Measurements from ENCODE around the gene STK26.
"Not testable (repeated sequence)": the region's sequence is repeated elsewhere in the genome, so short reads cannot be mapped to it uniquely, and the experiment has no call there.

Gene STK26

GRCh38 chrX:132037479-132037993 lies 14.4 kb downstream of the STK26 start:
- no peak overlapping the region for H3K4me3 ChIP-seq (ENCODE audit: extremely low read depth, insufficient read depth, low read length, poor library complexity, severe bottlenecking)
- 56% methylated on average over 2 of the region's 5 CpGs; no CpG with 5 or more reads in 1 of the 2 experiments for WGBS, 2 experiments (ENCODE audit: insufficient coverage in 2 of 2)
- peaks cover 6% of the 10 kb centered on the region for H3K4me1 ChIP-seq (ENCODE audit: control insufficient read depth, insufficient read depth, low read length, poor library complexity, severe bottlenecking)
- H3K9me3 ChIP-seq (ENCODE audit: control insufficient read depth, low read length), result no peaks in the 10 kb centered on the region
- peak overlapping the region; percentile 41 for H3K27ac ChIP-seq (ENCODE audit: low read depth, low read length, severe bottlenecking)
- no peaks in the 10 kb centered on the region for H3K36me3 ChIP-seq (ENCODE audit: control insufficient read depth, insufficient read depth, low read length)

GRCh38 chrX:132040066-132040465 lies 17.0 kb downstream of the STK26 start:
- Histone ChIP-seq H3K9me3 (ENCODE audit: control insufficient read depth, low read length) (no peaks in the 10 kb centered on the region), H3K4me1 (ENCODE audit: control insufficient read depth, insufficient read depth, low read length, poor library complexity, severe bottlenecking) (peaks cover 11% of the 10 kb centered on the region)
- no CpG with 5 or more reads among the region's 2 CpGs for WGBS, 2 experiments (ENCODE audit: insufficient coverage in 2 of 2)

GRCh38 chrX:132041015-132041414 lies 17.9 kb downstream of the STK26 start:
- no peaks in the 10 kb centered on the region for H3K36me3 ChIP-seq (ENCODE audit: control insufficient read depth, insufficient read depth, low read length)

More at GRCh38 chrX:132040066-132040465, 17.0 kb downstream of the STK26 start:
- Histone ChIP-seq H3K4me3 (ENCODE audit: extremely low read depth, insufficient read depth, low read length, poor library complexity, severe bottlenecking) (no peak overlapping the region), H3K36me3 (ENCODE audit: control insufficient read depth, insufficient read depth, low read length) (no peaks in the 10 kb centered on the region), H3K27ac (ENCODE audit: low read depth, low read length, severe bottlenecking) (no peak overlapping the region)

GRCh38 chrX:132043977-132044376 lies 20.9 kb downstream of the STK26 start:
- no CpG with 5 or more reads among the region's 2 CpGs for WGBS, 2 experiments (ENCODE audit: insufficient coverage in 2 of 2)
- no peaks in the 10 kb centered on the region for H3K36me3 ChIP-seq (ENCODE audit: control insufficient read depth, insufficient read depth, low read length)
- no peak overlapping the region for H3K27ac ChIP-seq (ENCODE audit: low read depth, low read length, severe bottlenecking)
- no peaks in the 10 kb centered on the region for H3K9me3 ChIP-seq (ENCODE audit: control insufficient read depth, low read length)
- H3K4me1 ChIP-seq (ENCODE audit: control insufficient read depth, insufficient read depth, low read length, poor library complexity, severe bottlenecking), result peaks cover 14% of the 10 kb centered on the region
- no peak overlapping the region for H3K4me3 ChIP-seq (ENCODE audit: extremely low read depth, insufficient read depth, low read length, poor library complexity, severe bottlenecking)

More at GRCh38 chrX:132041015-132041414, 17.9 kb downstream of the STK26 start:
- Histone ChIP-seq H3K9me3 (ENCODE audit: control insufficient read depth, low read length) (no peaks in the 10 kb centered on the region), H3K27ac (ENCODE audit: low read depth, low read length, severe bottlenecking) (peak overlapping the region; percentile 60), H3K4me3 (ENCODE audit: extremely low read depth, insufficient read depth, low read length, poor library complexity, severe bottlenecking) (no peak overlapping the region), H3K4me1 (ENCODE audit: control insufficient read depth, insufficient read depth, low read length, poor library complexity, severe bottlenecking) (peaks cover 14% of the 10 kb centered on the region)
- WGBS, 2 experiments (ENCODE audit: insufficient coverage in 2 of 2), result 57% methylated on average over 1 of the region's 4 CpGs; no CpG with 5 or more reads in 1 of the 2 experiments

- Histone ChIP-seq H3K27ac (ENCODE audit: low read depth, low read length, severe bottlenecking) (peak overlapping the region; percentile 87), H3K4me1 (ENCODE audit: control insufficient read depth, insufficient read depth, low read length, poor library complexity, severe bottlenecking) (peaks cover 13% of the 10 kb centered on the region), H3K9me3 (ENCODE audit: control insufficient read depth, low read length) (no peaks in the 10 kb centered on the region), H3K4me3 (ENCODE audit: extremely low read depth, insufficient read depth, low read length, poor library complexity, severe bottlenecking) (no peak overlapping the region), H3K36me3 (ENCODE audit: control insufficient read depth, insufficient read depth, low read length) (no peaks in the 10 kb centered on the region)
- WGBS, 2 experiments (ENCODE audit: insufficient coverage in 2 of 2), result 60% methylated on average over 1 of the region's 4 CpGs; no CpG with 5 or more reads in 1 of the 2 experiments
These were observed 21.9 kb downstream of the STK26 start for GRCh38 chrX:132044953-132045352.

- no CpG with 5 or more reads among the region's 2 CpGs for WGBS, 2 experiments (ENCODE audit: insufficient coverage in 2 of 2)
- Histone ChIP-seq H3K27ac (ENCODE audit: low read depth, low read length, severe bottlenecking) (peak overlapping the region; percentile 87), H3K4me3 (ENCODE audit: extremely low read depth, insufficient read depth, low read length, poor library complexity, severe bottlenecking) (no peak overlapping the region), H3K36me3 (ENCODE audit: control insufficient read depth, insufficient read depth, low read length) (no peaks in the 10 kb centered on the region), H3K4me1 (ENCODE audit: control insufficient read depth, insufficient read depth, low read length, poor library complexity, severe bottlenecking) (peaks cover 11% of the 10 kb centered on the region), H3K9me3 (ENCODE audit: control insufficient read depth, low read length) (no peaks in the 10 kb centered on the region)
These were observed 22.4 kb downstream of the STK26 start for GRCh38 chrX:132045456-132045855.

GRCh38 chrX:132046533-132046932 lies 23.4 kb downstream of the STK26 start:
- WGBS, 2 experiments (ENCODE audit: insufficient coverage in 2 of 2), result no CpG with 5 or more reads among the region's 2 CpGs
- no peak overlapping the region for H3K4me3 ChIP-seq (ENCODE audit: extremely low read depth, insufficient read depth, low read length, poor library complexity, severe bottlenecking)
- H3K4me1 ChIP-seq (ENCODE audit: control insufficient read depth, insufficient read depth, low read length, poor library complexity, severe bottlenecking), result peaks cover 8% of the 10 kb centered on the region

GRCh38 chrX:132051778-132052177 lies 28.7 kb downstream of the STK26 start:
- H3K4me3 ChIP-seq (ENCODE audit: extremely low read depth, insufficient read depth, low read length, poor library complexity, severe bottlenecking); H3K27ac ChIP-seq (ENCODE audit: low read depth, low read length, severe bottlenecking); H3K9me3 ChIP-seq (ENCODE audit: control insufficient read depth, low read length); H3K4me1 ChIP-seq (ENCODE audit: control insufficient read depth, insufficient read depth, low read length, poor library complexity, severe bottlenecking); H3K36me3 ChIP-seq (ENCODE audit: control insufficient read depth, insufficient read depth, low read length): not testable (repeated sequence)

More at GRCh38 chrX:132046533-132046932, 23.4 kb downstream of the STK26 start:
- H3K27ac ChIP-seq (ENCODE audit: low read depth, low read length, severe bottlenecking), result no peak overlapping the region
- no peaks in the 10 kb centered on the region for H3K36me3 ChIP-seq (ENCODE audit: control insufficient read depth, insufficient read depth, low read length)
- no peaks in the 10 kb centered on the region for H3K9me3 ChIP-seq (ENCODE audit: control insufficient read depth, low read length)

GRCh38 chrX:132058050-132058449 lies 34.9 kb downstream of the STK26 start:
- no peaks in the 10 kb centered on the region for H3K9me3 ChIP-seq (ENCODE audit: control insufficient read depth, low read length)
- H3K36me3 ChIP-seq (ENCODE audit: control insufficient read depth, insufficient read depth, low read length), result peaks cover 16% of the 10 kb centered on the region
- WGBS, 2 experiments (ENCODE audit: insufficient coverage in 2 of 2), result no CpG with 5 or more reads among the region's 4 CpGs
- H3K4me3 ChIP-seq (ENCODE audit: extremely low read depth, insufficient read depth, low read length, poor library complexity, severe bottlenecking), result no peak overlapping the region
- H3K27ac ChIP-seq (ENCODE audit: low read depth, low read length, severe bottlenecking), result no peak overlapping the region
- H3K4me1 ChIP-seq (ENCODE audit: control insufficient read depth, insufficient read depth, low read length, poor library complexity, severe bottlenecking), result no peaks in the 10 kb centered on the region

GRCh38 chrX:132058975-132059374 lies 35.9 kb downstream of the STK26 start:
- no peaks in the 10 kb centered on the region for H3K4me1 ChIP-seq (ENCODE audit: control insufficient read depth, insufficient read depth, low read length, poor library complexity, severe bottlenecking)
- H3K4me3 ChIP-seq (ENCODE audit: extremely low read depth, insufficient read depth, low read length, poor library complexity, severe bottlenecking), result no peak overlapping the region
- H3K36me3 ChIP-seq (ENCODE audit: control insufficient read depth, insufficient read depth, low read length), result peaks cover 16% of the 10 kb centered on the region
- no CpG with 5 or more reads among the region's 2 CpGs for WGBS, 2 experiments (ENCODE audit: insufficient coverage in 2 of 2)
- H3K9me3 ChIP-seq (ENCODE audit: control insufficient read depth, low read length), result no peaks in the 10 kb centered on the region
- H3K27ac ChIP-seq (ENCODE audit: low read depth, low read length, severe bottlenecking), result no peak overlapping the region

- Histone ChIP-seq H3K27ac (ENCODE audit: low read depth, low read length, severe bottlenecking) (no peak overlapping the region), H3K4me3 (ENCODE audit: extremely low read depth, insufficient read depth, low read length, poor library complexity, severe bottlenecking) (no peak overlapping the region), H3K9me3 (ENCODE audit: control insufficient read depth, low read length) (no peaks in the 10 kb centered on the region), H3K36me3 (ENCODE audit: control insufficient read depth, insufficient read depth, low read length) (peaks cover 10% of the 10 kb centered on the region), H3K4me1 (ENCODE audit: control insufficient read depth, insufficient read depth, low read length, poor library complexity, severe bottlenecking) (no peaks in the 10 kb centered on the region)
- no CpG with 5 or more reads among the region's 2 CpGs for WGBS, 2 experiments (ENCODE audit: insufficient coverage in 2 of 2)
These were observed 37.0 kb downstream of the STK26 start for GRCh38 chrX:132059973-132060540.
